Effector CD4-positive, alpha-beta T cell (primary cell): ENCODE data around the gene KRTAP4-16.
"Not testable (repeated sequence)": the region's sequence is repeated elsewhere in the genome, so short reads cannot be mapped to it uniquely, and the experiment has no call there.

Experiments used
- DNase-seq: peaks from one replicate; pipeline ENCODE4 v3.0.0-alpha.2; 2020

Gene KRTAP4-16

DNA sequence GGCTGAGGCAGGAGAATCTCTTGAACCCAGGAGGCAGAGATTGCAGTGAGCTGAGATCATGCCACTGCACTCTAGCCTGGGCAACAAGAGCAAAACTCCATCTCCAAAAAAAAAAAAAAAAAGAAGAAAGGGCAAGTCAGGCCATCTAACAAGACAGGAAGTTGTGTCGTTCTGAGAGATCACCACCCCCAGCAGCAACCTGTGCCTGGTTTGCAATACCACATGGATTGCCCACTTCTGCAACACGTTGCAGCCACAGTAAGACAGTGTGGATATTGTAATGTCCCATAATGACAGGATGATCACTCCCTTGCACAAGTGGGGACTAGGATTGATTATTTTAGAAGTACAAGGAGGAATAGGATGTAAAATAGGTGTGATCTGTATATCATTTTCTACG lies 33.0 kb downstream of the KRTAP4-16 start:
- DNase-seq, result no peak

DNA sequence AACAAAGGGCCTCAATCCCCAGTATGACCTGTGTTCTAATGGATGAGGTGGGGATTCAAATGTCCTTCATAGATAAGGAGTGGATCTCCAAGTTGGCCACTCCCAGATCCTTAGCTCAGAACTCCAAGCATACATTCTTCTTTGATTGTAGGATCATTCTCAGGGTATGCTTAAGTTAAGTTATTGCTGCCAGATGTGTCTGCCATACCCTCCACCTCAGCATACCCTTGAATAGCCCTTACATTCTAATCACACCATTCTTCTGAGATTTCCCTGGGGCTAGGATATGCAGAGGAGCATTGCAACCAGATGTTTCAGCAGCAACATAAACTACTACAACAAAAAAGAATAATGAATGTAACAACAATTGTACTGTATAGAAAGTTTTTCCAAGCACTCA lies 34.7 kb downstream of the KRTAP4-16 start:
- no peak for DNase-seq

GRCh38 chr17:41065829-41066624 lies 36.0 kb downstream of the KRTAP4-16 start, which contains the start of gene KRTAP2-4:
Gene KRTAP2-4, minus strand, starts transcription at chr17:41065879. Its CDS starts 34 bp downstream, at chr17:41065845.
- no peak for DNase-seq

GRCh38 chr17:41065016-41065689 lies 36.9 kb downstream of the KRTAP4-16 start:
- not testable (repeated sequence) for DNase-seq

- DNase-seq, result no peak
Measured at GRCh38 chr17:41064301-41064700, 37.7 kb downstream of the KRTAP4-16 start.

- DNase-seq, result no peak
Measured at GRCh38 chr17:41063449-41063848, 38.6 kb downstream of the KRTAP4-16 start.

- no peak for DNase-seq
Measured at GRCh38 chr17:41061964-41062363, 40.0 kb downstream of the KRTAP4-16 start.

DNA sequence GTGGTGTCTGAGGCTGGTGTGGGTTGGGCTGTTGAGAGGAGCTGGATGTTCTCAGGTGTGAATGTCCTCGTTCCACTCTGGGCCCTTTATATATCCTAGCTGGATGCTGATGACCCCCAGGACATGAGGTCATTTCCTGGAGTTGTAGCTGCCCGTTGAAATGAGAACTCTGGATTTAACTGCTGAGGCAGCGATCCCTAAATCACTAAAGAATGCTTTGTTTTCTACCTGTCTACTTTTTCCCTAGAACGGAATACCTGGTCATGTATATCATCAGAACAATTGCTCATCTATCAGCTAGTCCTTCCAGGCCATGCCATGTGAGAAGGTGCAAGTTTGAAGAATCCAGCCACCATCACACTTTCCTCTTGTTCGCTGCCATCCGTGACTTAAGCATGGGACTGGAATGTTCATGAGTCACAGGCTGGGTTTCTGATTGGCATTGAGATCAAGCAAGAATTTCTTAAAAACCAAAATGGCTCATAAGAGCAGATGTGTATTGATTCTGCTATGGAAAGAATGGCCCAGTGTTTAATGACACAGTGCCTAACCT lies 41.9 kb downstream of the KRTAP4-16 start, which contains the start of gene KRTAP2-3:
TSS of gene KRTAP2-3 (minus strand) at position 63 of the 553 bp plus-strand sequence. CDS start 64 bp downstream, outside the sequence.
- no peak for DNase-seq

DNA sequence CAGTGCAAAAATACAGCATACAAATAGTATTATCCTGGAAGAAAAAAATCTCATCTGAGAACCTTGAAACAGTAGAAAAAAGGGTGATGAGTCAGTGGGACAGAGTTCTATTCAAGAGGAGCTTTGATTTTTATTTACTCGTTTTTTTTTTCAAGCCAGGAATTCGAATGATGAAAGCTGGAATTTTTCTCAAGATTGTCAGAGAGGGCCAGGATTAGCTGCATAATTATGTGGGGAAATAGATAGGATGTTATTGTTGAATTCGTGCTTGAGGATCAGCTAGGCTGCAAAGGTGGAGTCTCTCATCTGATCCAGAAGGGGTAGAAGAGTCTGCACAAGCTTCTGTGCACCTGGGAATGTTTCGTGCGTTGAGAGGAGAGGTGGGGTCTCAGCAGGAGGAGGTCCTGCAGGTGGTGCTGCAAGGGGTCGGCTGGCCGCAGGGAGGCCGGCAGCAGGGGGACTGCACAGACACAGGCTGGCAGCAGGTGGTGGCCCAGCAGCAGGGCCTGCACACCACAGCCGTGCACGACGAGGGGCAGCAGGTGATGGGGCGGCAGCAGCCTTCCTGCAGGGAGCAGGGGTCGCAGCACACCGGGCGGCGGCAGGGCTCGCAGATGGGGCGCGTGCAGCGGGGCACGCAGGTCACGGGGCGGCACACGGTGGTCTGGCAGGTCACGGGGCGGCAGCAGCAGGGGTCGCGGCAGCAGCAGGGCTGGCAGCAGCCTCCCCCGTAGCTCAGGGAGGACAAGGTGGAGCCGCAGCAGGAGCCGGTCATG lies 42.5 kb downstream of the KRTAP4-16 start:
- DNase-seq, result not testable (repeated sequence)

- DNase-seq, result no peak
Measured at GRCh38 chr17:41058741-41059140, 43.3 kb downstream of the KRTAP4-16 start.

GRCh38 chr17:41057547-41057946 lies 44.5 kb downstream of the KRTAP4-16 start:
- no peak for DNase-seq

DNA sequence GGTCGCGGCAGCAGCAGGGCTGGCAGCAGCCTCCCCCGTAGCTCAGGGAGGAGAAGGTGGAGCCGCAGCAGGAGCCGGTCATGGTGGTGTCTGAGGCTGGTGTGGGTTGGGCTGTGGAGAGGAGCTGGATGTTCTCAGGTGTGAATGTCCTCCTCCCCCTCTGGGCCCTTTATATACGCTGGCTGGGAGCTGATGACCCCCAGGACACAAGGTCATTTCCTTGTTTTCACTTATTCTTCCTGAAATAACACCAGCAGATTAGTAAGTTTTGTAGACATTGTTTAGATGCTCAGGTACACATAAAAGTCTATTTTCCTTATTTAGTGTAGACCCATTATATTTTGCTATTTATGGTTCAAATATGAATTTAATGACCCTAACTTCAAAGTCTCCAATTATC lies 46.9 kb downstream of the KRTAP4-16 start, which contains the start of gene KRTAP2-2:
TSS of gene KRTAP2-2 (minus strand) at position 101 of the 400 bp plus-strand sequence. CDS start at position 82, 19 bp downstream.
- not testable (repeated sequence) for DNase-seq

DNA sequence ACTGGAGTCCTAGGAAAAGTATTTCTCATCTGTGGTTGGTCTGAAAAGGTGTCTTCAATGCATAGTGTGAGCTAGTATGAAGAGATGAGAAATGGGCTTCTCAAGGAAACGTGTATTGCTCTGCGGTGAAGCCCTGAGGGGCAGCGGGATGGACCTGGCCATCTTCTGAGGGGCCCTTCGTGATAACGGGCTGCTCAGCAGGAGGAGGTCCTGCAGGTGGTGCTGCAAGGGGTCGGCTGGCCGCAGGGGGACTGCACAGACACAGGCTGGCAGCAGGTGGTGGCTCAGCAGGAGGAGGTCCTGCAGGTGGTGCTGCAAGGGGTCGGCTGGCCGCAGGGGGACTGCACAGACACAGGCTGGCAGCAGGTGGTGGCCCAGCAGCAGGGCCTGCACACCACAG lies 47.5 kb downstream of the KRTAP4-16 start:
- DNase-seq, result not testable (repeated sequence)

DNA sequence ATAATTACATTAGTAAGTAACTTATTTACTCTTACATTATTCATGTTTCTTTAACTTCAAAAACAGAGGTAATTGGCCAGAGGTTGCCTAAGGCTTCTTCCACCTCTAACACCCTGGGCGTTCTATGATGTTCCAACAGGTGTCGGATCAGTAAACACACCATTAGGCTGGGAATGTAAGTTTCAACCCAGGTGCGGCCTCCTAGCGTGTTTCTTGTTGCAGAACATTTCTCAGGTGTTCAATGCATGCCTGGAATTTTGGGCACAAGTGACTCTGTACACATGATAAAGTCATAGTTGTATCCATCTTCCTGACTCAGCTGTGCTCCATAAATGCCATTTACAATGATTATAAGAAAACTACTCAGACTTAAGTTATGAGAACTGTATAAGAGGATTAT lies 48.0 kb downstream of the KRTAP4-16 start:
- no peak for DNase-seq

GRCh38 chr17:41052566-41052965 lies 49.4 kb downstream of the KRTAP4-16 start:
- no peak for DNase-seq
